K562 (cell line): ENCODE measurements around the gene CAMK2G. TPM values are rescaled to one million over a fixed set of nuclear protein-coding genes. Genes with fewer than 3 reads are reported as not detected.

Experiments
- ATAC-seq: fragments of 200-7000 bp; cut with Tn5 transposase; 3 replicates; pipeline ENCODE4 v1.9.1; 2020; ENCODE audit warnings: moderate library complexity
- BruUV-seq: library from RNA; stranded (reverse); fragments of 400-500 nt; replicated peaks from 2 replicates; lab custom pipeline; 2021; lab: Mats Ljungman, UMichigan
- CTCF ChIA-PET: fragments of 300-600 bp; formaldehyde crosslinking; extraction: SDS; loops from one replicate; lab custom pipeline; 2021; ENCODE audit warnings: low intra/inter-chr PET ratio; lab: Yijun Ruan, JAX
- POLR2A ChIA-PET: fragments of 300-600, 350-650 bp; sonication (Branson Sonifier 250); formaldehyde crosslinking; extraction: SDS; loops from one replicate; lab custom pipeline; 2021; ENCODE audit warnings: antibody characterized with exemption, inconsistent platforms; lab: Yijun Ruan, JAX
- DNase-seq, 4 experiments: peaks; one replicate each; pipeline versions ENCODE4 v3.0.0 to v3.0.0-alpha.2; 2011 to 2018; ENCODE audit warnings: low spot score in 3 of 4, mixed read lengths in 3 of 4; ENCODE audit errors: extremely low read depth in 1 of 4
- FAIRE-seq: peaks from 2 replicates; lab custom pipeline; 2011; peaks lifted over from hg19 to GRCh38; lab: Jason Lieb, UNC
- H2AFZ ChIP-seq: 2 replicates; pipeline ENCODE4 v1.6.0; 2011; ENCODE audit warnings: low read depth, low read length, control low read depth, inconsistent platforms
- H3K27ac ChIP-seq: fragments of 200-600 bp; 3 replicates; pipeline ENCODE4 v1.8.0; 2011; ENCODE audit warnings: low read depth, mild to moderate bottlenecking, control low read depth, inconsistent platforms, low read length, moderate library complexity, mixed read lengths; ENCODE audit errors: extremely low read depth
- H3K27me3 ChIP-seq, 2 experiments: fragments of 300-600 bp in 1 of 2; 2 replicates in 1 of 2; 3 replicates in 1 of 2; pipeline versions ENCODE4 v1.6.0 to v1.8.0; 2011; ENCODE audit warnings: inconsistent platforms in 2 of 2, low read length in 2 of 2, mild to moderate bottlenecking in 1 of 2, mixed read lengths in 1 of 2, moderate library complexity in 1 of 2; ENCODE audit not compliant: control insufficient read depth in 2 of 2, insufficient read depth in 2 of 2
- H3K36me3 ChIP-seq: fragments of 300-600 bp; 3 replicates; pipeline ENCODE4 v1.8.0; 2011; ENCODE audit warnings: mild to moderate bottlenecking, low read length, inconsistent platforms; ENCODE audit not compliant: control insufficient read depth, insufficient read depth
- H3K4me1 ChIP-seq, 2 experiments: fragments of 200-600 bp in 1 of 2; replicated peaks in 1 of 2; 2 replicates in 1 of 2; 3 replicates in 1 of 2; pipeline versions ENCODE4 v1.5.1 to v1.8.0; 2011; ENCODE audit warnings: inconsistent platforms in 2 of 2, low read length in 2 of 2, mild to moderate bottlenecking in 1 of 2, mixed read lengths in 1 of 2, moderate library complexity in 1 of 2; ENCODE audit not compliant: control insufficient read depth in 2 of 2, insufficient read depth in 2 of 2
- H3K4me2 ChIP-seq: 2 replicates; pipeline ENCODE4 v1.6.1; 2011; ENCODE audit warnings: low read length, control low read depth, inconsistent platforms, mixed read lengths; ENCODE audit not compliant: insufficient read depth
- H3K4me3 ChIP-seq: fragments of 200-600 bp; sonication (generic), shearing (Covaris generic); 2 replicates; pipeline ENCODE4 v1.5.1; 2016; ENCODE audit warnings: control low read depth, inconsistent platforms
- H3K79me2 ChIP-seq: fragments of 200-600 bp; 3 replicates; pipeline ENCODE4 v1.8.0; 2011; ENCODE audit warnings: low read length, inconsistent platforms; ENCODE audit not compliant: control insufficient read depth, insufficient read depth
- H3K9ac ChIP-seq, 2 experiments: 2 replicates each; pipeline versions ENCODE4 v1.6.0 to v1.6.1; 2011; ENCODE audit warnings: low read depth in 2 of 2, low read length in 2 of 2, control low read depth in 1 of 2, inconsistent platforms in 1 of 2, mild to moderate bottlenecking in 1 of 2, mixed read lengths in 1 of 2; ENCODE audit not compliant: insufficient read depth in 1 of 2
- H3K9me1 ChIP-seq: one replicate; pipeline ENCODE4 v1.6.0; 2011; ENCODE audit warnings: inconsistent platforms, mild to moderate bottlenecking, low read length, moderate library complexity; ENCODE audit not compliant: control insufficient read depth, insufficient read depth
- H3K9me3 ChIP-seq: replicated peaks from 2 replicates; pipeline ENCODE4 v1.5.1; 2011; ENCODE audit warnings: low read depth, low read length, inconsistent platforms; ENCODE audit not compliant: control insufficient read depth, insufficient read depth
- H4K20me1 ChIP-seq: replicated peaks from 2 replicates; pipeline ENCODE4 v1.6.1; 2011; ENCODE audit warnings: low read length, inconsistent platforms, mixed read lengths; ENCODE audit not compliant: control insufficient read depth, insufficient read depth
- BACH1 ChIP-seq: fragments of 200-800 bp; sonication (Bioruptor generic); IDR thresholded peaks from 2 replicates; pipeline ENCODE4 v1.6.1; 2016; ENCODE audit warnings: missing genetic modification characterization, missing compliant biosample characterization
- CSDE1 ChIP-seq, 2 experiments: fragments of 450-650 bp; IDR thresholded peaks; 2 replicates each; pipeline ENCODE4 v1.6.1; 2016; ENCODE audit warnings: mild to moderate bottlenecking in 1 of 2
- FOXA1 ChIP-seq: fragments of 450-650 bp; IDR thresholded peaks from 2 replicates; pipeline ENCODE4 v1.6.1; 2016; ENCODE audit warnings: mild to moderate bottlenecking, borderline replicate concordance
- HMBOX1 ChIP-seq: sonication (generic); IDR thresholded peaks from 2 replicates; pipeline ENCODE4 v1.6.1; 2016
- JUN ChIP-seq, 2 experiments: sonication (generic) in 1 of 2; formaldehyde crosslinking in 1 of 2; IDR thresholded peaks; 2 replicates each; pipeline versions ENCODE4 v1.6.1 to v1.8.0; 2012 to 2022; ENCODE audit warnings: borderline replicate concordance in 2 of 2, mild to moderate bottlenecking in 2 of 2, improper control_type of control experiment in 1 of 2, low read depth in 1 of 2, low read length in 1 of 2, missing genetic modification reagents in 1 of 2
- KHSRP ChIP-seq: fragments of 450-650 bp; IDR thresholded peaks from 2 replicates; pipeline ENCODE4 v1.6.1; 2017
- NR4A1 ChIP-seq, 2 experiments: fragments of 250-450 bp in 1 of 2; fragments of 450-650 bp in 1 of 2; sonication (Bioruptor Pico) in 1 of 2; IDR thresholded peaks; 2 replicates each; pipeline versions ENCODE4 v1.4.0 to v1.6.1; 2016 to 2020; ENCODE audit warnings: mild to moderate bottlenecking in 2 of 2, missing compliant biosample characterization in 1 of 2, missing genetic modification characterization in 1 of 2, moderate library complexity in 1 of 2
- POU5F1 ChIP-seq: fragments of 150-350 bp; IDR thresholded peaks from 2 replicates; pipeline ENCODE4 v1.6.1; 2014; ENCODE audit warnings: borderline replicate concordance, low read length, low read depth, mild to moderate bottlenecking; ENCODE audit not compliant: partially characterized antibody
- PRMT5 ChIP-seq: sonication (generic); formaldehyde crosslinking; IDR thresholded peaks from 2 replicates; pipeline ENCODE4 v1.5.0; 2020; ENCODE audit warnings: missing genetic modification reagents
- RHOXF2B ChIP-seq: fragments of 250-450 bp; sonication (Bioruptor Pico); conservative IDR thresholded peaks from 2 replicates; pipeline ENCODE4 v1.5.1; 2021
- TAF7 ChIP-seq: fragments of 450-650 bp; IDR thresholded peaks from 2 replicates; pipeline ENCODE4 v1.6.1; 2016; ENCODE audit warnings: missing genetic modification characterization, missing compliant biosample characterization
- THRB ChIP-seq: fragments of 450-650 bp; formaldehyde crosslinking; conservative IDR thresholded peaks from 2 replicates; pipeline ENCODE4 v1.4.0; 2022; ENCODE audit warnings: mild to moderate bottlenecking, missing genetic modification characterization
- WGBS: fragments of 100-300 bp; shearing (Covaris generic); methylation state at CpG from one replicate; pipeline ENCODE4 v1.1.6; 2016; ENCODE audit warnings: low coverage, mixed read lengths; ENCODE audit not compliant: insufficient coverage; ENCODE audit errors: missing lambda C conversion rate; 5-methylcytosine and 5-hydroxymethylcytosine counted together
- in situ Hi-C: fragments of 300-500 bp; cut with MboI; formaldehyde crosslinking; loops from 4 replicates; pipeline ENCODE4 v1.15.0; 2018; ENCODE audit warnings: inconsistent platforms, mixed read lengths
- intact Hi-C: fragments of 100-400 bp; cut with micrococcal nuclease; formaldehyde crosslinking; loops from 2 replicates; pipeline ENCODE4 v1.14.2; 2022
- polyA plus RNA-seq, 8 experiments: library from polyadenylated mRNA; depleted of rRNA in 4 of 8; stranded (reverse) in 5 of 8; unstranded in 3 of 8; fragments of >200 nt; fragmentation: Nextera tagmentation in 2 of 8; fragmentation: Illumina TruSeq in 1 of 8; extraction: Ambion mirVana in 2 of 8; extraction: Trizol in 1 of 8; gene quantifications; 2 replicates each; pipeline versions ENCODE4 v1.2.1 to v1.2.3, GENCODE V29; 2011 to 2014; ENCODE audit warnings: inconsistent platforms in 1 of 8, missing spikeins in 1 of 8
- total RNA-seq, 7 experiments: library from RNA; depleted of rRNA in 6 of 7; stranded (reverse); fragments of >200 nt in 6 of 7; fragmentation: Illumina TruSeq in 2 of 7; extraction: Trizol in 2 of 7; gene quantifications; 2 replicates each; pipeline versions ENCODE4 v1.2.1 to v1.2.3, GENCODE V29; 2011 to 2021; ENCODE audit warnings: low replicate concordance in 1 of 7
- TF ChIP-seq, protein P1 (sequence below): sonication (generic); formaldehyde crosslinking; IDR thresholded peaks from 2 replicates; pipeline ENCODE4 v1.8.0; 2022; ENCODE audit warnings: mild to moderate bottlenecking, missing genetic modification reagents
- TF ChIP-seq, protein P2 (sequence below): fragments of 450-650 bp; IDR thresholded peaks from 2 replicates; pipeline ENCODE4 v1.6.1; 2016; ENCODE audit warnings: borderline replicate concordance

CAMK2G gene
- total and polyA plus RNA-seq, 9 of the 15 experiments (the other 6 are each of a cell fraction or from before 2014, with no cell fraction given), result 9.0 to 37.9 (median 32.6) TPM

DNA sequence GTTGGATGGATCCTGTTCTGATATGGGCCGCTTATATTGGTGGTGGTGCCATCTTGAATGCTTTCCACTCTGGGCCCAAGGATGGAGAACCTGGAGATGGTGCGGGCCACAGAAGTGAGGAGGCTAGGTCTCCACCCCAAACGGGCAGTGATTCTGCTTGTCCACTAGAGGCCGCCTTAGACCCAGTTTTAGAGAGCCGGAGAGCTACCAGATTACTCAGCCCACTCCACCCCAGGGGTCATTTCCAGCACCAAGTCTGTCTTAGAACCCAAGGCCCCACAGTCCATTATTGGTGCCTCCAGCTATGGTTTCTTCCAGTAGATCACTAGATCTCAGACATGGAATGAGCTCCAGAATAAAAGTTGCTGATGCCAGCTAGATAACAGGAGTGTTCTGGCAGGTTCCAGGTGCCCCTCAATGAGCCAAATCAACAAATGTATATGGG, 11.8 kb upstream of the CAMK2G start (continued):
- no peak for TF ChIP-seq NR4A1 (CRISPR knock-in tag; IDR thresholded peaks at IDR 0.05)
- no peak for TF ChIP-seq NR4A1 (tag; IDR thresholded peaks at IDR 0.05)
- TF ChIP-seq RHOXF2B, result no peak
- TF ChIP-seq JUN (IDR thresholded peaks at IDR 0.05; ENCODE audit: borderline replicate concordance, low read depth, low read length), result peak; percentile 54; the same call in 1 of the 2 replicates
- no peak for TF ChIP-seq JUN (CRISPR knock-in tag; IDR thresholded peaks at IDR 0.05; ENCODE audit: borderline replicate concordance)
- TF ChIP-seq PRMT5 (CRISPR knock-in tag), result no peak
- no peak for TF ChIP-seq HMBOX1
- peak; percentile 23 for TF ChIP-seq POU5F1
- no peak for TF ChIP-seq FOXA1

- Histone ChIP-seq H3K9me1 (no peaks in the 10 kb centered on the region), H3K9me3 (no peaks in the 10 kb centered on the region), H3K4me1 (peaks cover 15 to 32% of the 10 kb centered on the region in 2 experiments), H3K27me3 (no peaks in the 10 kb centered on the region), H2AFZ (no peak overlapping the region), H4K20me1 (no peaks in the 10 kb centered on the region), H3K27ac (no peak overlapping the region), H3K4me2 (no peak overlapping the region), H3K9ac (no peak overlapping the region), H3K79me2 (no peaks in the 10 kb centered on the region), H3K4me3 (no peak overlapping the region), H3K36me3 (no peaks in the 10 kb centered on the region)
- CTCF ChIA-PET, result interaction anchor here (4.9 kb wide), 1 partner anchor 57 kb away, joined by 39 read pairs; no protein-coding TSS in a partner anchor
- ATAC-seq (no peak), DNase-seq (no peak), FAIRE-seq (no peak)
- in situ Hi-C loops, result loop anchor here (5.0 to 10.0 kb wide), 3 partner anchors 37 to 351 kb away; no protein-coding TSS in a partner anchor
- BruUV-seq, result no TSS peak
- intact Hi-C loops, result no loop called here
- 27% methylated on average over 3 of the region's 3 CpGs for WGBS
- POLR2A ChIA-PET, result no interaction called here
- TF ChIP-seq THRB (CRISPR knock-in tag), result 0 out of 2 replicates have a peak, but pooled peaks have one; percentile 15
- 0 out of 2 replicates have a peak, but pooled peaks have one; percentile 20 for TF ChIP-seq KHSRP
- TF ChIP-seq BACH1 (tag), result no peak
- TF ChIP-seq CSDE1 (IDR thresholded peaks at IDR 0.05), result 0 out of 4 replicates have a peak, but pooled peaks of 1 of the 2 experiments have one; percentile 39
- TF ChIP-seq TAF7 (tag), result no peak
- TF ChIP-seq, protein P1, sequence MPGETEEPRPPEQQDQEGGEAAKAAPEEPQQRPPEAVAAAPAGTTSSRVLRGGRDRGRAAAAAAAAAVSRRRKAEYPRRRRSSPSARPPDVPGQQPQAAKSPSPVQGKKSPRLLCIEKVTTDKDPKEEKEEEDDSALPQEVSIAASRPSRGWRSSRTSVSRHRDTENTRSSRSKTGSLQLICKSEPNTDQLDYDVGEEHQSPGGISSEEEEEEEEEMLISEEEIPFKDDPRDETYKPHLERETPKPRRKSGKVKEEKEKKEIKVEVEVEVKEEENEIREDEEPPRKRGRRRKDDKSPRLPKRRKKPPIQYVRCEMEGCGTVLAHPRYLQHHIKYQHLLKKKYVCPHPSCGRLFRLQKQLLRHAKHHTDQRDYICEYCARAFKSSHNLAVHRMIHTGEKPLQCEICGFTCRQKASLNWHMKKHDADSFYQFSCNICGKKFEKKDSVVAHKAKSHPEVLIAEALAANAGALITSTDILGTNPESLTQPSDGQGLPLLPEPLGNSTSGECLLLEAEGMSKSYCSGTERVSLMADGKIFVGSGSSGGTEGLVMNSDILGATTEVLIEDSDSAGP (CRISPR knock-in tag), result no peak
- TF ChIP-seq, protein P2, sequence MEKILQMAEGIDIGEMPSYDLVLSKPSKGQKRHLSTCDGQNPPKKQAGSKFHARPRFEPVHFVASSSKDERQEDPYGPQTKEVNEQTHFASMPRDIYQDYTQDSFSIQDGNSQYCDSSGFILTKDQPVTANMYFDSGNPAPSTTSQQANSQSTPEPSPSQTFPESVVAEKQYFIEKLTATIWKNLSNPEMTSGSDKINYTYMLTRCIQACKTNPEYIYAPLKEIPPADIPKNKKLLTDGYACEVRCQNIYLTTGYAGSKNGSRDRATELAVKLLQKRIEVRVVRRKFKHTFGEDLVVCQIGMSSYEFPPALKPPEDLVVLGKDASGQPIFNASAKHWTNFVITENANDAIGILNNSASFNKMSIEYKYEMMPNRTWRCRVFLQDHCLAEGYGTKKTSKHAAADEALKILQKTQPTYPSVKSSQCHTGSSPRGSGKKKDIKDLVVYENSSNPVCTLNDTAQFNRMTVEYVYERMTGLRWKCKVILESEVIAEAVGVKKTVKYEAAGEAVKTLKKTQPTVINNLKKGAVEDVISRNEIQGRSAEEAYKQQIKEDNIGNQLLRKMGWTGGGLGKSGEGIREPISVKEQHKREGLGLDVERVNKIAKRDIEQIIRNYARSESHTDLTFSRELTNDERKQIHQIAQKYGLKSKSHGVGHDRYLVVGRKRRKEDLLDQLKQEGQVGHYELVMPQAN, result peak; percentile 54; the same call in 1 of the 2 replicates
These were observed 9.7 kb upstream of the CAMK2G start for GRCh38 chr10:73884017-73884416.
